Thyroid gland (tissue), 4 donors: ENCODE data around the gene NETO2. TPM values are rescaled to one million over a fixed set of nuclear protein-coding genes. Genes with fewer than 3 reads are reported as not detected.
"Not testable (repeated sequence)": the region's sequence is repeated elsewhere in the genome, so short reads cannot be mapped to it uniquely, and the experiment has no call there.

ENCODE experiments used
- DNase-seq, 2 donors: peaks; one replicate each; pipeline ENCODE4 v3.0.0-alpha.2; 2019
- H3K27ac ChIP-seq, 3 donors: fragments of 200-600 bp; sonication (generic); 1 replicate in 2 of 3; 2 replicates in 1 of 3; pipeline ENCODE4 v1.5.1; 2016 to 2019; ENCODE audit warnings: mild to moderate bottlenecking in 1 of 3, moderate library complexity in 1 of 3
- H3K27me3 ChIP-seq: fragments of 200-600 bp; sonication (generic); one replicate; pipeline ENCODE4 v1.5.1; 2019
- H3K36me3 ChIP-seq, 2 donors: fragments of 200-600 bp; sonication (generic); one replicate each; pipeline ENCODE4 v1.5.1; 2016 to 2019
- H3K4me1 ChIP-seq, 2 donors: fragments of 200-600 bp; sonication (generic); one replicate each; pipeline ENCODE4 v1.5.1; 2017 to 2019
- H3K4me3 ChIP-seq, 3 donors: fragments of 200-600 bp; sonication (generic); replicated peaks in 1 of 3; 1 replicate in 2 of 3; 2 replicates in 1 of 3; pipeline ENCODE4 v1.5.1; 2016; ENCODE audit warnings: mild to moderate bottlenecking in 1 of 3
- H3K9me3 ChIP-seq: fragments of 200-600 bp; sonication (generic); one replicate; pipeline ENCODE4 v1.5.1; 2017
- CTCF ChIP-seq, 6 experiments: fragments of 200-600 bp in 3 of 6; fragments of 450-650 bp in 3 of 6; sonication (generic) in 3 of 6; IDR thresholded peaks; one replicate each; pipeline ENCODE4 v1.5.1; 2016 to 2019; ENCODE audit warnings: antibody characterized with exemption in 6 of 6, mild to moderate bottlenecking in 2 of 6, inconsistent platforms in 1 of 6, moderate library complexity in 1 of 6
- POLR2A ChIP-seq, 2 donors: fragments of 450-650 bp; IDR thresholded peaks; one replicate each; pipeline ENCODE4 v1.6.1; 2017; ENCODE audit warnings: antibody characterized with exemption in 2 of 2, mild to moderate bottlenecking in 2 of 2, moderate library complexity in 1 of 2
- WGBS, 2 donors: methylation state at CpG; one replicate each; pipeline ENCODE4 v1.1.5; 2017; 5-methylcytosine and 5-hydroxymethylcytosine counted together
- intact Hi-C: fragments of 100-400 bp; cut with DNase I; formaldehyde crosslinking; loops from one replicate; pipeline ENCODE4 v1.15.1; 2023
- total RNA-seq, 4 donors: library from RNA; depleted of rRNA; stranded (reverse); fragments of >200 nt; gene quantifications; one replicate each; pipeline ENCODE4 v1.2.3, GENCODE V29; 2016

Gene NETO2
- total RNA-seq, 4 donors from 2014 or later: 5.4 to 10.1 (median 6.7) TPM

DNA sequence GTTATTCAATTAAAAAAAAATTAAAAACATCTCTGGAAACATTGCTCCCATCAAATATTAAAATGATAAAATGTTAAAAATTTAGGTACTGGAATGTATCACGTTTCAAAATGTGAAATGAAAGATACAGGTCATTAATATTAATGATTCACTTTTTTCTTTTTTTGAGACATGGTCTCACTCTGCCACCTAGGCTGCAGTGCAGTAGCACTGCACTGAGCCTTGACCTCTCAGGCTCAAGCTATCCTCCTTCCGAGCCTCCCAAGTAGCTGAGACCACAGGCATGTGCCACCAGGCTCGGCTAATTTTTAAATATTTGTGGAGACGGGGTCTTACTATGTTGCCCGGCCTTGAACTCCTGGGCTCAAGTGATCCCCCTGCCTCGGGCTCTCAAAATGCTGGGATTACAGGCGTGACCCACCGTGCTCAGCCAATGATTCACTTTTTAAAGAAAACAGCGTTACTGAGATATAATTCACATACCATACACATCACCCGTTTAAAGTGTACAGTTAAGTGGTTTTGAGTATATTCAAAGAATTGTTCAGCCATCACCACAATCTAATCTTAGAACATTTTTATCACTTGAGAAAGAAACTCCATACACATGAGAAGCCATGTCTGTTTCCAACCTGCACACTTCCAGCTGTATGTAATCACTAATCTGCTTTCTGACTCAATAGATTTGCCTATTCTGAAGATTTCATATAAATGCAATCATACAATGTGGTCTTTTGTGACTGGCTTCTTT lies 19.1 kb upstream of the NETO2 start:
- no peak for DNase-seq
- Histone ChIP-seq H3K36me3 (no peaks in the 10 kb centered on the region), H3K9me3 (no peaks in the 10 kb centered on the region), H3K4me3 (no peak overlapping the region), H3K4me1 (no peaks in the 10 kb centered on the region), H3K27ac (no peak overlapping the region), H3K27me3 (no peaks in the 10 kb centered on the region)
- WGBS, 2 donors: 74 to 85% methylated on average over 10 of the region's 10 CpGs
- TF ChIP-seq POLR2A (IDR thresholded peaks at IDR 0.05): no peak
- TF ChIP-seq CTCF (IDR thresholded peaks at IDR 0.05): no peak
- intact Hi-C loops: no loop called here

GRCh38 chr16:47161464-47161863 lies 17.7 kb upstream of the NETO2 start:
- no peak overlapping the region for H3K27ac ChIP-seq
- WGBS, 2 donors: 93% methylated on average over 4 of the region's 4 CpGs
- H3K27me3 ChIP-seq: no peaks in the 10 kb centered on the region
- no peaks in the 10 kb centered on the region for H3K4me1 ChIP-seq
- DNase-seq: no peak
- intact Hi-C loops: no loop called here
- H3K9me3 ChIP-seq: no peaks in the 10 kb centered on the region
- TF ChIP-seq CTCF (IDR thresholded peaks at IDR 0.05): no peak
- TF ChIP-seq POLR2A (IDR thresholded peaks at IDR 0.05): no peak
- H3K36me3 ChIP-seq: peaks cover 0 to 5% of the 10 kb centered on the region in 2 donors
- H3K4me3 ChIP-seq: no peak overlapping the region

DNA sequence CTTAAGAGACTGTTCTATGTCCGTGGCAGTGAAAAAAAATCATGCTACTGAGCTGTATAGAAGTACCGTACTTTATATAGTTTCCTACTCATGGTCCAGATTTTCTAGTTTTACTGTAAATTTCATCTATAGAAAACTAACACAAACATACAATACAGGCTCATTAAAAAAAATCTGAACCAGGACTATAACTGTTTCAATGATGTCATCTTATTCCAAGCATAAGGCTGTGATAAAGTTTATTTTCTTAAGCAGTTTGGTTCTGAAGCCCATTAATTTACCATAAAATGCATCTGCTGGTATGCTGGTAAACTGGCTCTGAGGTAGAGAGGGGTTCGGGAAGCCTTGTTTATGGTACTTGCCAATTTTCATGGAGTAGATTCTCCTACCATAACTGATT lies 16.7 kb upstream of the NETO2 start:
- TF ChIP-seq CTCF (IDR thresholded peaks at IDR 0.05): no peak
- TF ChIP-seq POLR2A (IDR thresholded peaks at IDR 0.05): no peak
- Histone ChIP-seq H3K36me3 (peaks cover 0 to 5% of the 10 kb centered on the region in 2 donors), H3K9me3 (no peaks in the 10 kb centered on the region), H3K4me3 (no peak overlapping the region), H3K27me3 (no peaks in the 10 kb centered on the region), H3K4me1 (no peaks in the 10 kb centered on the region), H3K27ac (no peak overlapping the region)
- DNase-seq: no peak
- intact Hi-C loops: no loop called here
- WGBS, 2 donors: 91 to 95% methylated on average over 3 of the region's 3 CpGs

DNA sequence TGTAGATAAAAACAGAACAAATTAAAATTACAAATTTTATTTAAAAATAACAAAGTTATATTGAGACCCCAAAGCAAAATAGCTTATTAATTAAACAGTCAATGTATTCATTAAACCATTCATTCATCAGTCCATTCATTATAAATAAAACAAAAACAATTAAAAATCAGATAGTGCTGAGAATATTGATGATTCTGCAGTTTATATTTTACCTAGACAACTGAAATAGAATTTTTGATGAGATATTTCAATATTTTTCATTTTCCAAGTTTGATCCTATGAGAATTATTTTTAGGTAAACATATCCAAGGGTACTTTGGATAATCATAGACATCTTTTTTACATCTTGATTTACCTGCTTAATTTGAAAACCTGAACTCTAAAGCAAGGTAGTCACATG lies 15.2 kb upstream of the NETO2 start:
- Histone ChIP-seq H3K36me3 (peaks cover 0 to 5% of the 10 kb centered on the region in 2 donors), H3K27ac (no peak overlapping the region), H3K4me1 (no peaks in the 10 kb centered on the region), H3K9me3 (no peaks in the 10 kb centered on the region), H3K27me3 (no peaks in the 10 kb centered on the region), H3K4me3 (no peak overlapping the region)
- DNase-seq: no peak
- TF ChIP-seq CTCF (IDR thresholded peaks at IDR 0.05): no peak
- no peak for TF ChIP-seq POLR2A (IDR thresholded peaks at IDR 0.05)
- intact Hi-C loops: no loop called here

DNA sequence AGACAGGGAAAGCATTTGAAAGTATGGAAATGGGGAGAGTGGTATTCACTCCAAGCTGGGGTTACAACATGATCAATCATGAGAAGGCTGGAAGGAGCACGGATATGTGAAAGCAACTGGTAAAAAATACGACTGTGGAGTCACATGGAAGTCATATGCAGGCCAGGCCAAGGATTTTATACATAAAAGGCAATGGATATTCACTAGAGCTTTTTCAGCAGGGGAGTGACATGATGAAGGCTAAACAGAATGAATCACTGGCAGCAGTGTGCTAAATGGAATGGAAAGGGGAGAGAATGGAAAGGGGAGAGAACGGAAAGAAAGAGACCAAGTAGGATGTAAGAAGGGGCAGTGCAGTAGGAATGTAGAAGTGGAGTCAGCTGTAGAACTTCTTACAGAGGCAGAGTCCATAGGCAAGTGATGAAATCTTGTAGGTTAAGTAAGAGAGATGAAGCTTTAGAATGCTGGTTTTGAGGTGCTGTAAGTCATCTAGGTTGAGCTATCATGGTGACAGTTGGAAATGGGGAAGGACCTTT lies 13.0 kb upstream of the NETO2 start:
- intact Hi-C loops: no loop called here
- H3K9me3 ChIP-seq: no peaks in the 10 kb centered on the region
- peaks cover 0 to 5% of the 10 kb centered on the region in 2 donors for H3K36me3 ChIP-seq
- 92 to 96% methylated on average over 3 of the region's 3 CpGs for WGBS, 2 donors
- no peak overlapping the region for H3K27ac ChIP-seq
- DNase-seq: no peak
- H3K4me3 ChIP-seq: no peak overlapping the region
- no peaks in the 10 kb centered on the region for H3K4me1 ChIP-seq
- TF ChIP-seq CTCF (IDR thresholded peaks at IDR 0.05): no peak
- no peak for TF ChIP-seq POLR2A (IDR thresholded peaks at IDR 0.05)
- no peaks in the 10 kb centered on the region for H3K27me3 ChIP-seq

DNA sequence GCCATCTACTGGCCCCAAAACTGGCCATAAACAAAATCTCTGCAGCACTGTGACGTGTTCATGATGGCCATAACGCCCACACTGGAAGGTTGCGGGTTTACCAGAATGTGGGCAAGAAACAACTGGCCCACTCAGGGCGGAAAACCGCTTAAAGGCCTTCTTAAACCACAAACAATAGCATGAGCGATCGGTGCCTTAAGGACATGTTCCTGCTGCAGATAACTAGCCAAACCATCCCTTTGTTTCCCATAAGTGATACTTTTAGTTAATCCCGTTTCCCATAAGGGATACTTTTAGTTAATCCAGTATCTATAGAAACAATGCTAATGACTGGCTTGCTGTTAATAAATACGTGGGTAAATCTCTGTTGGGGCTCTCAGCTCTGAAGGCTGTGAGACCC lies 8.8 kb upstream of the NETO2 start:
- intact Hi-C loops, H3K4me3 ChIP-seq, H3K27ac ChIP-seq, DNase-seq, H3K27me3 ChIP-seq, H3K36me3 ChIP-seq, H3K4me1 ChIP-seq, H3K9me3 ChIP-seq: not testable (repeated sequence)
- WGBS, 2 donors: 96 to 98% methylated on average over 9 of the region's 9 CpGs
